PC-9 (cell line): ENCODE measurements around the gene NME7. TPM values are rescaled to one million over a fixed set of nuclear protein-coding genes. Genes with fewer than 3 reads are reported as not detected.

ENCODE experiments used
- BruUV-seq: library from RNA; stranded (reverse); fragments of 400-500 nt; replicated peaks from 2 replicates; lab custom pipeline; 2021; lab: Mats Ljungman, UMichigan
- CTCF ChIA-PET: fragments of 300-600 bp; sonication (Branson Sonifier 250); formaldehyde crosslinking; loops from one replicate; lab custom pipeline; 2022; ENCODE audit warnings: antibody characterized with exemption; lab: Charles Lee
- POLR2A ChIA-PET: fragments of 300-600 bp; sonication (Branson Sonifier 250); formaldehyde crosslinking; loops from one replicate; lab custom pipeline; 2022; ENCODE audit warnings: antibody characterized with exemption; ENCODE audit not compliant: unreplicated experiment; lab: Charles Lee
- DNase-seq, 2 experiments: peaks; one replicate each; pipeline versions ENCODE4 v3.0.0 to v3.0.0-alpha.2; 2015 to 2022; ENCODE audit warnings: mixed read lengths in 1 of 2
- H2AFZ ChIP-seq: fragments of 200-600 bp; sonication (generic); 2 replicates; pipeline ENCODE4 v1.8.1; 2017; ENCODE audit warnings: antibody characterized with exemption
- H3F3A ChIP-seq: fragments of 200-600 bp; sonication (generic); 2 replicates; pipeline ENCODE4 v1.8.1; 2017; ENCODE audit warnings: antibody characterized with exemption, mild to moderate bottlenecking, low read depth; ENCODE audit not compliant: insufficient read depth
- H3K27ac ChIP-seq: fragments of 200-600 bp; sonication (generic); 2 replicates; pipeline ENCODE4 v1.6.1; 2016; ENCODE audit warnings: mixed run types
- H3K27me3 ChIP-seq: fragments of 200-600 bp; sonication (generic); 2 replicates; pipeline ENCODE4 v1.6.1; 2016; ENCODE audit warnings: low read depth, mixed run types; ENCODE audit not compliant: insufficient read depth
- H3K36me3 ChIP-seq: fragments of 200-600 bp; sonication (generic); 2 replicates; pipeline ENCODE4 v1.6.1; 2016; ENCODE audit warnings: low read depth, mixed run types
- H3K4me1 ChIP-seq: fragments of 200-600 bp; sonication (generic); replicated peaks from 2 replicates; pipeline ENCODE4 v1.6.1; 2016; ENCODE audit warnings: mixed run types; ENCODE audit not compliant: insufficient read depth
- H3K4me2 ChIP-seq: fragments of 200-600 bp; sonication (generic); 2 replicates; pipeline ENCODE4 v1.6.1; 2017; ENCODE audit warnings: mixed run types
- H3K4me3 ChIP-seq: fragments of 200-600 bp; sonication (generic); 2 replicates; pipeline ENCODE4 v1.6.1; 2016; ENCODE audit warnings: mixed run types
- H3K79me2 ChIP-seq: fragments of 200-600 bp; sonication (generic); 2 replicates; pipeline ENCODE4 v1.6.1; 2017; ENCODE audit warnings: low read depth, mixed run types
- H3K9me2 ChIP-seq: fragments of 200-600 bp; sonication (generic); 2 replicates; pipeline ENCODE4 v1.8.1; 2017; ENCODE audit warnings: mild to moderate bottlenecking; ENCODE audit not compliant: insufficient read depth
- H3K9me3 ChIP-seq: fragments of 200-600 bp; sonication (generic); 2 replicates; pipeline ENCODE4 v1.8.1; 2016; ENCODE audit warnings: low read depth; ENCODE audit not compliant: insufficient read depth
- H4K20me1 ChIP-seq: fragments of 200-600 bp; sonication (generic); 2 replicates; pipeline ENCODE4 v1.8.1; 2017; ENCODE audit not compliant: insufficient read depth
- CTCF ChIP-seq: fragments of 200-600 bp; sonication (generic); conservative IDR thresholded peaks from 2 replicates; pipeline ENCODE4 v1.6.1; 2017; ENCODE audit warnings: mixed run types, antibody characterized with exemption, mild to moderate bottlenecking, moderate library complexity
- EZH2 ChIP-seq: fragments of 200-600 bp; sonication (generic); IDR thresholded peaks from 2 replicates; pipeline ENCODE4 v1.8.0; 2017; ENCODE audit warnings: antibody characterized with exemption, low read depth
- intact Hi-C: fragments of 100-400 bp; cut with micrococcal nuclease; formaldehyde crosslinking; loops from one replicate; pipeline ENCODE4 v1.10.0; 2022; ENCODE audit not compliant: unreplicated experiment
- total RNA-seq: library from RNA; stranded (reverse); gene quantifications from 2 replicates; pipeline ENCODE4 v1.2.3, GENCODE V29; 2021

Gene NME7
- total RNA-seq, 1 experiment from 2014 or later: 21.4 TPM

GRCh38 chr1:169155675-169156074 is 211.9 kb downstream of the NME7 start:
- no peaks in the 10 kb centered on the region for H3K36me3 ChIP-seq
- intact Hi-C loops: no loop called here
- H4K20me1 ChIP-seq: no peaks in the 10 kb centered on the region
- no peaks in the 10 kb centered on the region for H3K79me2 ChIP-seq
- H3K27me3 ChIP-seq: no peaks in the 10 kb centered on the region
- no peak for DNase-seq
- ChIA-PET POLR2A (no interaction called here), CTCF (no interaction called here)
- H2AFZ ChIP-seq: no peak overlapping the region
- H3K9me2 ChIP-seq: no peaks in the 10 kb centered on the region
- no peaks in the 10 kb centered on the region for H3K4me1 ChIP-seq
- no TSS peak for BruUV-seq
- H3F3A ChIP-seq: no peaks in the 10 kb centered on the region
- H3K9me3 ChIP-seq: no peaks in the 10 kb centered on the region
- no peak overlapping the region for H3K4me2 ChIP-seq
- H3K27ac ChIP-seq: no peak overlapping the region
- no peak for TF ChIP-seq CTCF
- TF ChIP-seq EZH2: no peak
- no peak overlapping the region for H3K4me3 ChIP-seq

GRCh38 chr1:169151338-169151837 is 216.2 kb downstream of the NME7 start:
- intact Hi-C loops: no loop called here
- H3K4me2 ChIP-seq: no peak overlapping the region
- TF ChIP-seq EZH2 (no peak), CTCF (no peak)
- no peaks in the 10 kb centered on the region for H3K27me3 ChIP-seq
- no TSS peak for BruUV-seq
- no peaks in the 10 kb centered on the region for H3K79me2 ChIP-seq
- peaks cover 8% of the 10 kb centered on the region; the same call in 1 of the 2 replicates for H3K4me1 ChIP-seq
- POLR2A ChIA-PET: no interaction called here
- no peaks in the 10 kb centered on the region for H3K36me3 ChIP-seq
- H3F3A ChIP-seq: no peaks in the 10 kb centered on the region
- CTCF ChIA-PET: no interaction called here
- H3K9me2 ChIP-seq: no peaks in the 10 kb centered on the region
- no peaks in the 10 kb centered on the region for H4K20me1 ChIP-seq
- no peak overlapping the region for H3K27ac ChIP-seq
- H3K9me3 ChIP-seq: no peaks in the 10 kb centered on the region
- no peak for DNase-seq
- H3K4me3 ChIP-seq: no peak overlapping the region
- no peak overlapping the region for H2AFZ ChIP-seq

GRCh38 chr1:169150641-169151337 is 216.8 kb downstream of the NME7 start:
- Histone ChIP-seq H3K9me2 (no peaks in the 10 kb centered on the region), H3K79me2 (no peaks in the 10 kb centered on the region), H3K9me3 (no peaks in the 10 kb centered on the region), H3K27ac (no peak overlapping the region), H3K4me2 (no peak overlapping the region), H3K4me1 (peaks cover 8% of the 10 kb centered on the region; the same call in 1 of the 2 replicates), H2AFZ (no peak overlapping the region), H3F3A (no peaks in the 10 kb centered on the region), H3K36me3 (no peaks in the 10 kb centered on the region), H4K20me1 (no peaks in the 10 kb centered on the region), H3K4me3 (no peak overlapping the region), H3K27me3 (no peaks in the 10 kb centered on the region)
- DNase-seq: no peak
- intact Hi-C loops: no loop called here
- BruUV-seq: no TSS peak
- CTCF ChIA-PET: interaction anchor here (0.7 kb wide), 1 partner anchor 9 kb away, joined by 8 read pairs; no protein-coding TSS in a partner anchor
- POLR2A ChIA-PET: no interaction called here
- no peak for TF ChIP-seq EZH2
- TF ChIP-seq CTCF: no peak
